AG04450 (cell line): ENCODE measurements around the gene SYTL4. TPM values are rescaled to one million over a fixed set of nuclear protein-coding genes. Genes with fewer than 3 reads are reported as not detected.
"Not testable (repeated sequence)": the region's sequence is repeated elsewhere in the genome, so short reads cannot be mapped to it uniquely, and the experiment has no call there.

Experiments
- CTCF ChIA-PET: fragments of 300-600, 350-600 bp; formaldehyde crosslinking; extraction: SDS; loops from one replicate; lab custom pipeline; 2022; ENCODE audit warnings: antibody characterized with exemption, inconsistent platforms; lab: Charles Lee
- POLR2A ChIA-PET: fragments of 350-600 bp; formaldehyde crosslinking; extraction: SDS; loops from one replicate; lab custom pipeline; 2021; ENCODE audit warnings: antibody characterized with exemption, inconsistent platforms; lab: Yijun Ruan, JAX
- DNase-seq: peaks from one replicate; pipeline ENCODE4 v3.0.0-alpha.2; 2011; ENCODE audit warnings: low read depth, low spot score
- H3K27ac ChIP-seq: one replicate; pipeline ENCODE4 v1.5.1; 2012; ENCODE audit warnings: low read depth, low read length, control low read depth
- H3K27me3 ChIP-seq: one replicate; pipeline ENCODE4 v1.6.0; 2012; ENCODE audit warnings: low read length; ENCODE audit not compliant: control insufficient read depth, insufficient read depth
- H3K4me3 ChIP-seq: 2 replicates; pipeline ENCODE4 v1.5.1; 2011; ENCODE audit warnings: mild to moderate bottlenecking, low read depth, low read length, control low read depth
- H3K9me3 ChIP-seq: 2 replicates; pipeline ENCODE4 v1.5.1; 2012; ENCODE audit warnings: low read length; ENCODE audit not compliant: control insufficient read depth, insufficient read depth
- CTCF ChIP-seq: IDR thresholded peaks from 2 replicates; pipeline ENCODE4 v1.5.1; 2011; ENCODE audit warnings: low read depth, low read length, control low read depth, inconsistent platforms
- polyA minus RNA-seq: library from RNA; depleted of rRNA, polyadenylated mRNA; stranded (reverse); fragments of >200 nt; gene quantifications from 2 replicates; pipeline ENCODE4 v1.2.3, GENCODE V29; 2011; rRNA and poly(A)+ RNA removed
- polyA plus RNA-seq: library from polyadenylated mRNA; depleted of rRNA; stranded (reverse); fragments of >200 nt; gene quantifications from 2 replicates; pipeline ENCODE4 v1.2.3, GENCODE V29; 2011; rRNA removed

Gene SYTL4
- polyA plus RNA-seq (4.3 and 5.3 TPM in 2 replicates), polyA minus RNA-seq (3.9 and 4.8 TPM in 2 replicates)

- Histone ChIP-seq H3K9me3 (no peaks in the 10 kb centered on the region; the same call in 1 of the 2 replicates), H3K27me3 (no peaks in the 10 kb centered on the region), H3K4me3 (peak within 1 kb of the TSS; percentile 72), H3K27ac (no peak within 1 kb of the TSS)
- CTCF ChIA-PET: interaction anchor here (1.4 to 2.7 kb wide), 3 partner anchors 37 to 47 kb away, joined by 4 to 17 read pairs (median 6); no protein-coding TSS in a partner anchor
- no peak for DNase-seq
- POLR2A ChIA-PET: interaction anchor here (0.7 kb wide), 1 partner anchor 51 kb away, joined by 5 read pairs; no protein-coding TSS in a partner anchor
- TF ChIP-seq CTCF: no peak
Observed at GRCh38 chrX:100731441-100732281, at the start of gene SYTL4. Gene SYTL4 (minus strand): TSS chrX:100732121. CDS start chrX:100702037, 30,084 bp downstream.

- H3K27me3 ChIP-seq, H3K27ac ChIP-seq, H3K4me3 ChIP-seq, POLR2A ChIA-PET, DNase-seq, H3K9me3 ChIP-seq: not testable (repeated sequence)
- CTCF ChIA-PET: interaction anchor here (0.6 to 9.4 kb wide), 31 partner anchors 8 to 258 kb away, joined by 3 to 229 read pairs (median 8); partner anchors contain the start of genes SYTL4, TNMD and TSPAN6
Observed at GRCh38 chrX:100769439-100769838, 37.5 kb upstream of the SYTL4 start.

GRCh38 chrX:100768679-100769338 is 36.9 kb upstream of the SYTL4 start:
- peak; percentile 99 for TF ChIP-seq CTCF
- Histone ChIP-seq H3K9me3 (no peaks in the 10 kb centered on the region), H3K27me3 (no peaks in the 10 kb centered on the region), H3K27ac (no peak overlapping the region), H3K4me3 (no peak overlapping the region)
- ChIA-PET CTCF (interaction anchor here (0.5 to 9.4 kb wide), 52 partner anchors 9 to 538 kb away, joined by 3 to 229 read pairs (median 4); partner anchors contain the start of genes SYTL4, TNMD and TSPAN6), POLR2A (no interaction called here)
- peak; percentile 10 for DNase-seq

GRCh38 chrX:100750883-100751282 is 19.0 kb upstream of the SYTL4 start:
- ChIA-PET CTCF (interaction anchor here (1.6 kb wide), 1 partner anchor 18 kb away, joined by 6 read pairs; no protein-coding TSS in a partner anchor), POLR2A (no interaction called here)

More at GRCh38 chrX:100750883-100751282, 19.0 kb upstream of the SYTL4 start:
- Histone ChIP-seq H3K27ac (no peak overlapping the region), H3K9me3 (no peaks in the 10 kb centered on the region), H3K27me3 (no peaks in the 10 kb centered on the region), H3K4me3 (no peak overlapping the region)
- TF ChIP-seq CTCF: no peak
- no peak for DNase-seq
